ENCODE results near the gene MANEA. TPM values are rescaled to one million over a fixed set of nuclear protein-coding genes. Genes with fewer than 3 reads are reported as not detected.

Gene MANEA
- total RNA-seq, 1 experiment from 2014 or later = 20.1 TPM

- no peaks in the 10 kb centered on the region for H3K27me3 ChIP-seq (ENCODE audit: control insufficient read depth, insufficient read depth, low read length)
- ATAC-seq (no peak), DNase-seq (ENCODE audit: low read depth, low spot score) (no peak)
- no peak overlapping the region for H3K27ac ChIP-seq (ENCODE audit: low read length)
- H3K4me3 ChIP-seq (ENCODE audit: low read depth in 2 of 2, low read length in 2 of 2) = no peak overlapping the region
- TF ChIP-seq CTCF (IDR thresholded peaks at IDR 0.05) (no peak; the same call in 1 of the 2 replicates), POLR2AphosphoS5 (IDR thresholded peaks at IDR 0.05; ENCODE audit: low read depth, low read length) (no peak), TCF7L2 (IDR thresholded peaks at IDR 0.05; ENCODE audit: low read depth, low read length) (no peak)
- no peaks in the 10 kb centered on the region for H3K4me1 ChIP-seq (ENCODE audit: control insufficient read depth, insufficient read depth, low read length)
- ChIA-PET POLR2A (no interaction called here), CTCF (no interaction called here)
- H3K9me3 ChIP-seq (ENCODE audit: control insufficient read depth, insufficient read depth, low read depth, low read length) = no peaks in the 10 kb centered on the region
- in situ Hi-C loops (cut with HindIII; ENCODE audit: low pct_unique_long_range_greater_than_20kb, low sequenced_read_pairs) = no loop called here
- no TSS peak for BruUV-seq (replicated peaks)
- intact Hi-C loops (cut with micrococcal nuclease; ENCODE audit: unreplicated experiment) = no loop called here
- H3K36me3 ChIP-seq (ENCODE audit: control insufficient read depth, insufficient read depth, low read length) = no peaks in the 10 kb centered on the region
These were observed 33.5 kb upstream of the MANEA start for GRCh38 chr6:95543798-95544197.

- in situ Hi-C loops (cut with HindIII; ENCODE audit: low pct_unique_long_range_greater_than_20kb, low sequenced_read_pairs) = no loop called here
- ATAC-seq = no peak
These were observed 32.7 kb upstream of the MANEA start for GRCh38 chr6:95544517-95545225.

More at GRCh38 chr6:95544517-95545225, 32.7 kb upstream of the MANEA start:
- ChIA-PET CTCF (no interaction called here), POLR2A (no interaction called here)
- intact Hi-C loops (cut with micrococcal nuclease; ENCODE audit: unreplicated experiment) = no loop called here
- Histone ChIP-seq H3K4me3 (ENCODE audit: low read depth in 2 of 2, low read length in 2 of 2) (no peak overlapping the region), H3K9me3 (ENCODE audit: control insufficient read depth, insufficient read depth, low read depth, low read length) (no peaks in the 10 kb centered on the region), H3K27me3 (ENCODE audit: control insufficient read depth, insufficient read depth, low read length) (no peaks in the 10 kb centered on the region), H3K4me1 (ENCODE audit: control insufficient read depth, insufficient read depth, low read length) (no peaks in the 10 kb centered on the region), H3K27ac (ENCODE audit: low read length) (no peak overlapping the region), H3K36me3 (ENCODE audit: control insufficient read depth, insufficient read depth, low read length) (no peaks in the 10 kb centered on the region)
- TF ChIP-seq TCF7L2 (IDR thresholded peaks at IDR 0.05; ENCODE audit: low read depth, low read length) = no peak
- no peak for TF ChIP-seq POLR2AphosphoS5 (IDR thresholded peaks at IDR 0.05; ENCODE audit: low read depth, low read length)
- TF ChIP-seq CTCF (IDR thresholded peaks at IDR 0.05) = no peak
- TF ChIP-seq REST (IDR thresholded peaks at IDR 0.05; ENCODE audit: insufficient read depth in 1 of 2, low read depth in 2 of 2, low read length in 1 of 2) = no peak
- TF ChIP-seq SIN3A (IDR thresholded peaks at IDR 0.05; ENCODE audit: borderline replicate concordance, insufficient read depth, low read depth, low read length) = no peak
- DNase-seq (ENCODE audit: low read depth, low spot score) = no peak
- BruUV-seq (replicated peaks) = no TSS peak

All from Panc1 (cell line).